ENCODE measurements around the gene LSAMP. TPM values are rescaled to one million over a fixed set of nuclear protein-coding genes. Genes with fewer than 3 reads are reported as not detected.

Gene LSAMP
- total RNA-seq, 2 donors from 2014 or later: 1.9 to 5.4 TPM

DNA sequence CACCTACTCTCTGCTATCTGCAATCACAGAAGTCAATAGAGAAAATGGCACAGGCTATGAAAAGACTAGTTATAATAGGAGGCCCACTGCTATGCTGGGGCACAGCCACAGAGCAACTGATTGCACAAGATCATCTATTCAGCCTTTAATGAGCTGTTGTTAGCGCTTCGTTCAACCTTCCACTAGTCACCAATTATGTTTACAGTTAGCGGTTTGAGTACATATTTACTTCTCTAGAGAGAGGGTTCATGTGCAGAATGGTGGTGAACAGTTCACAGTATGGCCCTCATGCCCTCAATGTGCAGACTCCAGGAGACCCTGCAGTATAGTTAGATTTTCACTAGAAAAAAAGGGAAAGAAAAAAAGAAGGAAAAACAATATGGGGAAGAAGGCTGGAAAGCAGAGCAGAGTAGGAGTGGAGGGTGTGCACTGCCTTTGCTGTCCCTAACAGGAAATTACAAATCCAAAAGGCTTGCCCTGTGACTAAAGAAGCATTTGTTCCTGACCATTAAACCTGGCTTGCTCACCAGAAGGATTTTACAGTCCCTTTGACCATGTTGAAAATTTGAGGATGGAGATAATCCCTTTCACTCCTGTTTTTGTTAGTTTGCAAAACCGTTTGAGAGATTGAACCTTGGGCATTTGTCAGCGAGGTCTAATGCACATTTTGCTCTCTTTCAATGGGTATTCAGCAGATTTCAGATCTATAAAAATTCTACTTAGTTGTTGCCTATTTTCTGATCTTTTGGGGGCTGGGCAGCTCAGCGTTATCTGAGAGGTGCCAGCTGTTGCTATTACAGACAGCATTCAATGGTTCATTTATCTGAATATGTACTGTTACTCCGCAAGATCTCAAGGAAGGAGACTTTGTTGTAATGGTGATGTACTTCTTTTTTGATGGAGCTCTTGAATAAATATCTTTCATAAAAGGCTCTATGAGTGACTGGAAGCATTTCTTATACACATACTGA lies 296.1 kb downstream of the LSAMP start:
- H3K36me3 ChIP-seq: no peaks in the 10 kb centered on the region
- no peak for ATAC-seq (ENCODE audit: insufficient number of reproducible peaks, low FRiP score, low read depth)
- H3K4me3 ChIP-seq: no peak overlapping the region
- H3K27ac ChIP-seq: no peak overlapping the region
- H3K4me1 ChIP-seq (ENCODE audit: control insufficient read depth in 1 of 2, low read depth in 2 of 2): no peaks in the 10 kb centered on the region
- TF ChIP-seq, protein P1, sequence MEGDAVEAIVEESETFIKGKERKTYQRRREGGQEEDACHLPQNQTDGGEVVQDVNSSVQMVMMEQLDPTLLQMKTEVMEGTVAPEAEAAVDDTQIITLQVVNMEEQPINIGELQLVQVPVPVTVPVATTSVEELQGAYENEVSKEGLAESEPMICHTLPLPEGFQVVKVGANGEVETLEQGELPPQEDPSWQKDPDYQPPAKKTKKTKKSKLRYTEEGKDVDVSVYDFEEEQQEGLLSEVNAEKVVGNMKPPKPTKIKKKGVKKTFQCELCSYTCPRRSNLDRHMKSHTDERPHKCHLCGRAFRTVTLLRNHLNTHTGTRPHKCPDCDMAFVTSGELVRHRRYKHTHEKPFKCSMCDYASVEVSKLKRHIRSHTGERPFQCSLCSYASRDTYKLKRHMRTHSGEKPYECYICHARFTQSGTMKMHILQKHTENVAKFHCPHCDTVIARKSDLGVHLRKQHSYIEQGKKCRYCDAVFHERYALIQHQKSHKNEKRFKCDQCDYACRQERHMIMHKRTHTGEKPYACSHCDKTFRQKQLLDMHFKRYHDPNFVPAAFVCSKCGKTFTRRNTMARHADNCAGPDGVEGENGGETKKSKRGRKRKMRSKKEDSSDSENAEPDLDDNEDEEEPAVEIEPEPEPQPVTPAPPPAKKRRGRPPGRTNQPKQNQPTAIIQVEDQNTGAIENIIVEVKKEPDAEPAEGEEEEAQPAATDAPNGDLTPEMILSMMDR (IDR thresholded peaks at IDR 0.05): no peak
- H3K27me3 ChIP-seq (replicated peaks; ENCODE audit: insufficient read depth): no peaks in the 10 kb centered on the region
- DNase-seq (ENCODE audit: low spot score): no peak
- H3K9me3 ChIP-seq: peaks cover 6% of the 10 kb centered on the region

DNA sequence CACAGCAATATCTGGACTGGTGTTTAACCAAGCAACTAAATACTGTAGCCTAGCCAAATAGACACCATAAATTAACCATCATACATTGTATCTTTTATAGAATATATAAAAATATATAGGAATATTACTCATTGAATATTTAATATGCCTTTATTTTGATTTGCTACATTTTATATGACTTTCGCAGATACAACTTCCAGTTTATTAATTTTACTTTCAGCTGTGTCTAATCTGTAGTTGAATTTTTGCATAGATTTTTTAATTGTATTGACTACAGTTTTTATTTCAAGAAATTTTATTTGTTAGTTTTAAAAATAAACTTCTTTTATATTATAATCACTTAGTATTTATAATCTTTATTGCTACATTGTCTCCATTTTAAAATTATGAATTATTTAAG lies 299.7 kb downstream of the LSAMP start:
- H3K9me3 ChIP-seq: peaks cover 6% of the 10 kb centered on the region
- H3K36me3 ChIP-seq: no peaks in the 10 kb centered on the region
- DNase-seq (ENCODE audit: low spot score) (no peak), ATAC-seq (ENCODE audit: insufficient number of reproducible peaks, low FRiP score, low read depth) (no peak)
- no peaks in the 10 kb centered on the region for H3K4me1 ChIP-seq (ENCODE audit: control insufficient read depth in 1 of 2, low read depth in 2 of 2)
- no peak overlapping the region for H3K4me3 ChIP-seq
- H3K27ac ChIP-seq: no peak overlapping the region
- H3K27me3 ChIP-seq (replicated peaks; ENCODE audit: insufficient read depth): no peaks in the 10 kb centered on the region
- TF ChIP-seq, protein P1 (IDR thresholded peaks at IDR 0.05): no peak

DNA sequence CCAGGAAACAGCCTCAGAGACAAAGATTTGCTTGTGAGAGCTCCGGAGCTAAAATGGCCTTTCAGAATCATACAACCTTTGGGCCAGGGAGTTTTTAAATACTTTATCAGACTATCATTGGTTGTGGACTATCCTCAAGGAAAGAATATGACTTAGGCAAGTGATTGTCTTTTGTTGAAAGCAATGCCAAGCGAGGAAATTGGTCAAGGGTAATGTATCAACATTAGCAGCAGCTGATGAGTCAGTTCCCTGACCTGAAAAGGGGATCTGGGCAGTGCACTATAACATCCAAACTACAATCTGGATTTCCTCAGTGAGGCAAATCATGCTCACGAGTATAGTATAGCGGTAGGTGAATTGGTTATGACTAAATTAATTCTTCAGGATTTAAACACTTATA lies 303.6 kb downstream of the LSAMP start:
- no peaks in the 10 kb centered on the region for H3K4me1 ChIP-seq (ENCODE audit: control insufficient read depth in 1 of 2, low read depth in 2 of 2)
- TF ChIP-seq, protein P1 (IDR thresholded peaks at IDR 0.05): no peak
- DNase-seq (ENCODE audit: low spot score): no peak
- no peaks in the 10 kb centered on the region for H3K36me3 ChIP-seq
- no peak overlapping the region for H3K27ac ChIP-seq
- no peaks in the 10 kb centered on the region for H3K27me3 ChIP-seq (replicated peaks; ENCODE audit: insufficient read depth)
- ATAC-seq (ENCODE audit: insufficient number of reproducible peaks, low FRiP score, low read depth): no peak
- H3K9me3 ChIP-seq: peaks cover 6% of the 10 kb centered on the region
- H3K4me3 ChIP-seq: no peak overlapping the region

DNA sequence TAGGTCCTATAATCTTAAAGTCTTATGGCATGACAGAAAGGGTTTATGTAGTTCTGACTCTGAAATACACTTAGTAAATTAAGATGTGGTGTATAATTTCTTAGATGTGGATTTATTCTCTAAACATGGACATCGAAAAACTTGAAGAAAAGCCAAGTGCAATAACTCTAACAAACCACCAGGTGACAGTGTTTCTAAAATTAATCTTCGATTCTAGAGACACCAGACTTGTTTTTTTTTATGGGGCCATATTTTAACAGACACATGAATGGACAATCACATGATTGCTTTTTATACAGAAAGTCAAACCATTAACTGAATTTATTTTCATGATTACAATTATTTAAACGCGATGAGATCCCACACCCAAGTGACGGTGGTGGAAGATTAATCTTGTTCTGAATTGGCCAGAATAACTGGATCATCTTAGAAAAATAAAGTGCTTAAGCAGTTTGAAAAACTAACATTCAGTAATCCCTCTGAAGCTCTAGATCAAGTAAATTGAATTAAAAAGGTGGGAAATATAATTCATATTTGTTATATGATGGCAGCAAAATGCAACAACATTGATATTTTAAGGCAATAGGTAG lies 305.1 kb downstream of the LSAMP start:
- Histone ChIP-seq H3K4me1 (ENCODE audit: control insufficient read depth in 1 of 2, low read depth in 2 of 2) (no peaks in the 10 kb centered on the region), H3K27me3 (replicated peaks; ENCODE audit: insufficient read depth) (no peaks in the 10 kb centered on the region), H3K4me3 (no peak overlapping the region), H3K9me3 (peaks cover 3% of the 10 kb centered on the region), H3K36me3 (no peaks in the 10 kb centered on the region), H3K27ac (no peak overlapping the region)
- no peak for DNase-seq (ENCODE audit: low spot score)
- no peak for ATAC-seq (ENCODE audit: insufficient number of reproducible peaks, low FRiP score, low read depth)
- TF ChIP-seq, protein P1 (IDR thresholded peaks at IDR 0.05): peak; percentile 39

DNA sequence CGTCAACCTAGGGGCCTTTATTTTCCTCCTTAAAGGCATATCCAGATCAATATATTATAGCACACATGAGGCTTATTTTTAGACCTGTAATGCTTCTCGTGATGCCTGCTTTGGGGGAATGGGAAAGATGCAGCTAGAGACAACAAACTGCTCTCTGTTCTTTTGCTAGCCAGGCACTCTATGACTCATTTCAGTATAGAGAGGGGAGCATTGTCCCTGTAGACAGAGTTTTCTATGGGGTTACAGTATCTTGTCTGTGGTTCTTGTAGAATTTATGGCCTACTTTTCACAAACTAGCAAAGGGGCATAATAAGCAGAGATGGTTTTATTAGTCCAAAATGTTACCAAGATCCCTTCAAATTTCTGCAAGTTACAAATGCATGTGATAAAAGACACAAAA lies 305.6 kb downstream of the LSAMP start:
- Histone ChIP-seq H3K4me3 (no peak overlapping the region), H3K27ac (no peak overlapping the region), H3K9me3 (no peaks in the 10 kb centered on the region), H3K4me1 (ENCODE audit: control insufficient read depth in 1 of 2, low read depth in 2 of 2) (no peaks in the 10 kb centered on the region), H3K36me3 (no peaks in the 10 kb centered on the region), H3K27me3 (replicated peaks; ENCODE audit: insufficient read depth) (no peaks in the 10 kb centered on the region)
- TF ChIP-seq, protein P1 (IDR thresholded peaks at IDR 0.05): no peak
- ATAC-seq (ENCODE audit: insufficient number of reproducible peaks, low FRiP score, low read depth): no peak
- no peak for DNase-seq (ENCODE audit: low spot score)
